ENCODE results near the gene SETD4.

Gene SETD4

GRCh38 chr21:36041910-36042309 is 18.4 kb downstream of the SETD4 start:
- no peak for DNase-seq

- no peak for DNase-seq
Observed at GRCh38 chr21:36040389-36040788, 19.9 kb downstream of the SETD4 start.

DNA sequence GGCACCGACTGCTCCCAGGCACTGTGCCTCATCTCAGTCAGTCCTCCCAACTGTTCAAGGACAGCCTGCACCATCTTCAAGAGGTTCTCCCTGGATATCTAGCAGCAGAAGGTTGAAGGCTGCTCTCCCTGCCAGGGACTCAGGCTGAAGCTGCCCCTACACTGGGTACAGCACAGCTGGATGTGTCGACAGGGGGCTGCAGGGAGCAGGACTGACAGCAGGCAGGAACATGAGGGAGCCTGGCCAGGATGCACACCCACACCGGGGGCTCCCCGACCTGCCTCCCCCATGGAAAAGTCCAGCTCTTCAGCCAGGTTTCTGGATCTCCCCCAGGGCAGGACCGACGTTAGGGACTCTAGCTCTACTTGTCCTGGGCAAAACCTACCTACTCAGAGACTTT is 20.5 kb downstream of the SETD4 start:
- no peak for DNase-seq

DNA sequence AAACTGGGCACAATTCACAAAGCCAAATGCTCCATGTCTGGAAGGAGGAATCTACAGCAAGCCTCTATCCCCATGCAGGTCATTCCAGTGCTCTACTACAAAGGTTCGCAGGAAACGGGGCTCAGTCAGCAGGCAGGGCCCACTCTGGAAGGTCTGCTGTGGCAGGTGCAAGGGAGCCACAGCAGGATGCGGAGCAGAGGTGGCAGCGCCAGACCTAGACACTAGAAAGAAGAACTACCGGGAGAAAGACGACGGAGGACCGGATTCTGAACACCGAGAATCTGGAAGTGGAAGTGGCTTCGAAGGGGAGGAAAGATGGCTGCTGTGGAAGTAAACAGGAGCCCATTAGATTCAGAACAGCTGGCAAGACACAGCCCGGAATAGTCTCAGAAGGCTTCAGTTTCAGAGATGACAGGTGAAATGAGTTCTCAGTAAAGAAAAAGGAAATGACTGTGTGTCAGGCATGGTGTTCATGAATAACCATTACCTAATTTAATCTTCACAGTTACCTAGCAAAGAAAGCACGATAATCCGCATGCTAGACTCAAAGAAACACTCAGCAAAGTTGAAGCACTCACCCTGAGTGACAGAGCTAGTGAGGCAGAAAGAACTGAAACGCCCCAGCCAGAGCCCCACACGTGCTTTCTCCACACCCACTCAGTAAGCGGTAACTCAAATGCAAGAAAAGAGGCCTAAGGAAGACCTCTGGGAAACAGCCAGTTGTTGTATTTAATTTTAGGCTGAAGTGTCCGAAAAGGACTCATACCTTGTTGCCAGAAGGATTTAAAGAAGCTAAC is 21.4 kb downstream of the SETD4 start:
- no peak for DNase-seq

- DNase-seq: no peak
Observed at GRCh38 chr21:36035381-36035791, 24.9 kb downstream of the SETD4 start.

- no peak for DNase-seq
Observed at GRCh38 chr21:36034211-36034913, 26.0 kb downstream of the SETD4 start.

DNA sequence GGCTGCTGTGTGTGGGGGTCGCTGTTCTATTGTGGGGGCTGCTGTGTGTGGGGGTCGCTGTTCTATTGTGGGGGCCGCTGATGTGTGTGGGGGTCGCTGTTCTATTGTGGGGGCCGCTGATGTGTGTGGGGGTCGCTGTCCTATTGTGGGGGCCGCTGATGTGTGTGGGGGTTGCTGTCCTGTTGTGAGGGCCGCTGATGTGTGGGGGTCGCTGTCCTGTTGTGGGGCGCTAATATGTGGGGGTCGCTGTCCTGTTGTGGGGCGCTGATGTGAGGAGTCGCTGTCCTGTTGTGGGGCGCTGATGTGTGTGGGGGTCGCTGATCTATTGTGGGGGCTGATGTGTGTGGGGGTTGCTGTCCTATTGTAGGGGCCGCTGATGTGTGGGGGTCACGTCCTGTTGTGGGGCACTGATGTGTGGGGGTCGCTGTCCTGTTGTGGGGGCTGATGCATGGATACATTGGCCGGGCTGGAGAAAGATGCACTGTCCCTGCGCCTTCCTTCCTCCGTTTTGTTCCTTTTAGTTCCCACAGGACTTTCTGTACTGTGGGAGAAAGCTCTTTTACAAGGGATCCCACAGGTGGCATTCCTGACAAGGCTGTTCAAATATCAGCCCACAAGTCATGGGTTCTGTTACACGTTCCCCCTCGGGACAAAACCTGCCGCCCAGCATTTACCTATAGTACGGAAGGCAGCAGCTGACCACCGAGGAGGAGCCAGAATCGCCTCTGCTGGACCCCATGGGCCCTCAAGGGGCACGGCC is 27.5 kb downstream of the SETD4 start:
- DNase-seq: no peak

DNA sequence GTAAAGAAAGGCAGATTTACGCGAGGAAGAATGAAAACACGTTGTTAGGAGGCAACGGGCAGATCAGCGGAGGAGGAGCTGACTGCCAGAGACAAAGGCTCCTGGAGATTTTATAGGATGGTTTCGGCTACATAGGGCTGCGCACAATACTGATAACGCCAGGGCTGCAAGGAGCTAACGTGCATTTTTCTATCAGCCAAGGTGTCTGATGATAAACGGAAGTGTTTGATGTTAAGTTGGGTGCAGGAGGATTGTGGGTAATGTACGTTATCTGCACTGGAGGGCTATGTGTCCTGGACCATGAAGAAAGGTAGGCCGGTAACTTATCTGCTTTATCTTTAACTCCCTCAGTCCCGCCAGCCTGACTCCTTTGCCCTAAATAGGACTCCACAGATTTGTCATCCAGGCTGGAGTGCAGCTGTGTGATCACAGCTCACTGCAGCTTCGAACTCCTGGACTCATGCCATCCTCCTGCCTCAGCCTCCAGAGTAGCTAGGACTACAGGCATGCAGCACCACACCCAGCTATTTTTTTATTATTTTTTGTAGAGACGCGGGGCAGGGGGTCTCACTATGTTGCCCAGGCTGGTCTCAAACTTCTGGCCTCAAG is 29.6 kb downstream of the SETD4 start:
- DNase-seq: no peak

DNA sequence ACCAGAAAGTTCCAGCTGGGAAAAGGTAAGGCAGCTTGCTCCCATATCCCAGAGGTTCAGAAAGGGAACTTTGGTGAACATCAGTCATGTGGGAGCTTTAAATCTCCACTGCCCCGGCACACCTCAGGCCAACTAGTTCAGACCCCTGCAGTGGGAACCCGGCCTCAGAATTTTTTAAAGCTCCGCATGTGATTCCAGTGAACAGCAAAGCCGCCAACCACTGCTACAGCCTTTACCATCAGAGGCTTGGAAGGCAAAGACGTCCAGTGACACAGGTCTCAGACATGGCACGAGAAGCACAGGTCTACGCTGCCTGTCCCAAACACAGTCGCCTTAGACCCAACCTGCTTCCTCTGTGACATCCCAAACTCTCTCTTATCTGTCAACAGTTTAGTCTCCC is 31.0 kb downstream of the SETD4 start:
- no peak for DNase-seq

DNA sequence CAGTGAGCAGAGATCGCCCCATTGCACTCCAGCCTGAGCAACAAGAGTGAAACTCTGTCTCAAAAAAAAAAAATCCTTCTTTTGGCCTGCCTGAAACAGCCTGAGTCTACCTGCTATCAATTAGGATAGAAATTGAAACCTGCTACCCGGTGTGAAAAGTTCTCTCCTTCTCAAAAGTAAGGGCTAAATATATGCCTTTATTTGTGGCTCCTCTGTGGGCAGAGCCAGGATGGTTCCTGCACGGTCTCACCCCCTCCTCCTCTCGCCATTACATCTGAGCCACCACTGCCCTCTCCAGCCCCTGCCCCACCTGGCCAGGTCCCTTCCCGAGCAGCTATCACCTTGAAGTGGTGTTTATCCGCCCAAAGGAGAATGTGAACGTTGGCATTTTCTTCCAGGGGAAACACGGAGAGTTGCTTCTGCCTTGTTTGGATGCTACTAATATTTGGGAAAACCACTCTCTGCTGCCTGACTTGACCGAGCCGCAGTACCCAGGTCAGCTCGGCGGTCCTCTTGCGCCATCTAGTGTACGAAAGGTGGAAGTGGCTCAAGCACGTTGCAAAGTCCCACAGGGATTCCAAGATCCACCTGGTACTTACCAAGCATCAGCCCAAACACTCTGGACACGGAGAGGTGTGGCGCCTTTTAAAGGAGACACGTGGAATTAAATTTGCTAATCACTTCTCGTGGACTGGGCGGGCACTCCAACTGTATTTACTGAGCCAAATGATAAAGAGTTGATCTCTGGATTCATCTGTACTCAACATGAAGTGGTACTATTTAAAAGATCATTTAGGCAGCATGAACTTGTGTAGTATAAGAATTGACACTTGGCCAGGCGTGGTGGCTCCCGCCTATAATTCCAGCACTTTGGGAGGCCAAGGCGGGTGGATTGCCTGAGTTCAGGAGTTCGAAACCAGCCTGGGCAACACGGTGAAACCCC is 31.9 kb downstream of the SETD4 start:
- DNase-seq: peak; percentile 76

DNA sequence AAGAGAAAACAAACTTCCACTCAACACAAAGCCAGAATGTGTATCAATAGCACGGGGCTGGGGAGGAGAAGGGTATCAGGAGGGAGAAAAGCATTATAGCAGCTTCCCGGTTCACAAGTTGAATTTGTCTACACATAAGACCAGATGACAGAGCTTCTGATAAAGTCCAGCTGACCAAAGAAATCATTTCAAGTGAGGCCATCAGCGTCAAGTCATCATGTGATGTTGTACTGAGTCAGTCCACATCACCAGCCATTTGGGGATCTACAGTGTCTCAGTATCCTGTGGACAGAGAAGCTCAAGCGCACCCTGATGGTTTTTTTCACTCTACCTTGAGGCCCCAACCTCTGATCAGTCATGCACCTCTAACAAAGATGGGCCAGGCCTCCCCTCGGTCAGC is 33.0 kb downstream of the SETD4 start:
- DNase-seq: peak; percentile 14

- DNase-seq: no peak
Observed at GRCh38 chr21:36024782-36025181, 35.5 kb downstream of the SETD4 start.

DNA sequence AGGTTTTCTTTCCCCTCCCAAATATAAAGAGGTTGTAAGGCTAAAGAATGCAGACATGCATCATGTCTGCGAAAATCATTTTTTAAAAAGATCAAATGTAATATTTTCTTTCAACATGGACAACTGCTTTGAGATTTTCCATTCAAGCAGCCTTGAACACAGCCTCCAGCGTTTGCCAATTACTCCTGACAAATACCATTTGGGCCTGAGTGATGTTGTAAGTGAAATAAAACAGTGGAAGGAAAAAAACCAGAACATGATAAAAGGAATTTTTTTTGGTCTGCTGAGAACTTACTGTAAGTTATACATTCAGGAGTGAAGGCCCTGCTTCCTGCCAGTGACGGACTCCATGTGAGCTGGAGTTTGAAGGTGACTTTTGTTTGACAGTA is 37.2 kb downstream of the SETD4 start:
- no peak for DNase-seq

- peak; percentile 8 for DNase-seq
Observed at GRCh38 chr21:36022427-36023091, 37.8 kb downstream of the SETD4 start.

DNA sequence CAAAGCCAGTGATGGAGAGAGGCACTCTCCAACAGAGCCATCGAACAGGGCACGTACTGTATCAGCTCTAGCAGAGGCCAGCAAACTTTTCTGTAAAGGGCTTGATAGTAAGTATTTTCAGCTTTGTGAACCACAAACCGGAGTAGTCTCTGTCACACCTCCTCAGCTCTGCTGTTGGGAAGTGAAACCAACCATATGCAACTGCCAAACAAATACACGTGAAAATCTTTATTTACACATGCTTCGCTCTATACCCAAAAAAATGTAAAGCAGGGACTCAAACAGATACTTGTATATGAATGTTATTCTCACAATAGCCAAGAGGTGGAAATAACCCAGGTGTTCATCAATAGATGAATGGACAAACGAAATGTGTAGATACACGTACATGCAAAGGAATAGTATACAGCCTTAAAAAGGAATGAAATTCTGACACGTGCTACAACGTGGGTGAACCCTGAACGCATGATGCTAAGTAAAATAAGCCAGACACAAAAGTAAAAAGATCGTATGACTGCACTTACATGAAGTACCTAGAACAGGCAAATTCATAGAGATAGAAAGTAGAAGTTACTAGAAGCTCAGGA is 39.0 kb downstream of the SETD4 start:
- DNase-seq: no peak

DNA sequence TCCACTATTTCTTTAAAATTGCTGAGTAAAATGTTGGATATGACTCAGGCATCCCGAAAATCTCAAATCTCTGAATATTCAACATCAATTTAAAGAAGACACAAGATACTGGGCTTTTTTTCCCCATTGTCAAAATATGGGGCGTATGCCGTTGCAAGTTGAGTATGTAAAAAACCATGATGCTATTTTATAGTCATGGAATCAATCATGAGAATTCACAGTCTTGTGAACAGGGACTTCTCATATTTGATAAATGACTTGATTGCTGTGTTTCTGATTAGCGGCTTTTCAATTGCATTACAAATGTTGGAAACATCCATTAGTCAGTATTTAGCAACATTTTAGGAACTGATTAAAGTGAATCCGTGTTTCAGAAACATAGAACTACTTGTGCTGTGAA is 45.3 kb downstream of the SETD4 start:
- no peak for DNase-seq

DNA sequence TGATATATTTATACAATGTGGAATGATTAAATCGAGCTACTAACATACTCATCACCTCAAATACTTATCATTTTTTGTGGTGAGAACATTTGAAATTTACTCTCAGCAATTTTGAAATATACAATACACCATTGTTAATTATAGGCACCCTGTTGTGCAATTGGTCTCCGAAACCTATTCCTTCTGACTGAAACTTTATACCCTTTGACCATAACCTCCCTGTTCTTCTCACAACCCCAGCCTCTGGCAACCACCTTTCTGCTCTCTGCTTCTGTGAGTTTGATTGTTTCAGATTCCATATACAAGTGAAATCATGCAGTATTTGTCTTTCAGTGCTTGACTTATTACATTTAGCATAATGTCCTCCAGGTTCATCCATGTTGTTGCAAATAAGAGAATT is 49.5 kb downstream of the SETD4 start:
- no peak for DNase-seq

DNA sequence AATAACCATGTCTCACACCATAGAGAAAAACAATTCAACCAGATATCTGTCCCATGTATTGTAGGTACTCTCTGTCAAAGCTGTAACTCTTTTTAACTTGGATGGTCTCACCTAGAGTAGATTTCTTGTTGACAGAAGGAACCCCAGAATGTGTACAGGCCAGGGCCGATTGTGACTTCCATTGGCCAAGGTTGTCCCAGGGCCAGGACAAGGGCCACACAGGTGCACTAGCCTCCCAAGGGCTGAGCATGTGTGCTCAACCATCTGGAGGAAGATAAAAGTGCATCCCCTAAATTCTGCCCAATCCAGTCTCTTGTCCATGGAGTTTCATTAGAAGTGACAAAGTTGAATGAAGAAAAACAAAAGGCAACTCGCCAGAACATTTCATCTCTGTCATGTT is 51.8 kb downstream of the SETD4 start:
- DNase-seq: no peak

- no peak for DNase-seq
Observed at GRCh38 chr21:36005879-36006400, 54.4 kb downstream of the SETD4 start.

DNA sequence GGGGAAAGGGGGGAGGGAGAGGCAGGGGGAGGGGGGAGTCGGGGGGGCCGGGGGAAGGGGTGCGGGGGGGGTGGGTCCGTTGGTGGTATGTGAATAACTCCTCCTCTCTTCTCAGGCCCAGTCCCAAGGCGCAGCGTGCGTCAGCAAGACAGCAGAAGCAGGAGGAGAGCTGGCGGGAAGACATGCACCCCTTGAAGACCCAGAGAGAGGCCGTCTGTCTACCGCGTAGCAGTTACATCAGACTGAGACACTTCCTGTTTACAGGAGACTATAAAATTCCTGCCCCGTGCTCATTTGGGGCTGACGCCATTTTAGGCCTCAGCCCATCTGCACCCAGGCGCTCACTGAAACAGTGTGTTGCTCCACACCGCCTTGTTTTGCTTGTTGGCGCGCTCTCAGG is 55.3 kb downstream of the SETD4 start:
- no peak for DNase-seq

GRCh38 chr21:36004441-36004840 is 55.9 kb downstream of the SETD4 start:
- no peak for DNase-seq
